Ectodermal cell (in vitro differentiated cells): ENCODE results near the gene SPATA16.

ENCODE experiments used
- H3K27ac ChIP-seq: 2 replicates; pipeline ENCODE4 v1.7.0; 2013; ENCODE audit warnings: mild to moderate bottlenecking, low read depth, low read length; ENCODE audit not compliant: insufficient read depth, poor library complexity, severe bottlenecking
- H3K27me3 ChIP-seq: 2 replicates; pipeline ENCODE4 v1.7.0; 2013; ENCODE audit warnings: mild to moderate bottlenecking, low read length; ENCODE audit not compliant: insufficient read depth, control insufficient read depth, poor library complexity, severe bottlenecking
- H3K36me3 ChIP-seq: one replicate; pipeline ENCODE4 v1.7.0; 2013; ENCODE audit warnings: low read length; ENCODE audit not compliant: control insufficient read depth, insufficient read depth
- H3K4me1 ChIP-seq: one replicate; pipeline ENCODE4 v1.7.0; 2013; ENCODE audit warnings: low read length; ENCODE audit not compliant: control insufficient read depth, insufficient read depth
- H3K4me3 ChIP-seq: 2 replicates; pipeline ENCODE4 v1.7.0; 2013; ENCODE audit warnings: low read depth, low read length, control low read depth; ENCODE audit not compliant: insufficient read depth
- H3K9me3 ChIP-seq: 2 replicates; pipeline ENCODE4 v1.7.0; 2013; ENCODE audit warnings: mild to moderate bottlenecking, low read length, moderate library complexity; ENCODE audit not compliant: control insufficient read depth
- WGBS, 2 experiments: methylation state at CpG; one replicate each; pipeline ENCODE4 v1.1.7; 2013; ENCODE audit warnings: missing lambda C conversion rate in 2 of 2; 5-methylcytosine and 5-hydroxymethylcytosine counted together

SPATA16 gene

DNA sequence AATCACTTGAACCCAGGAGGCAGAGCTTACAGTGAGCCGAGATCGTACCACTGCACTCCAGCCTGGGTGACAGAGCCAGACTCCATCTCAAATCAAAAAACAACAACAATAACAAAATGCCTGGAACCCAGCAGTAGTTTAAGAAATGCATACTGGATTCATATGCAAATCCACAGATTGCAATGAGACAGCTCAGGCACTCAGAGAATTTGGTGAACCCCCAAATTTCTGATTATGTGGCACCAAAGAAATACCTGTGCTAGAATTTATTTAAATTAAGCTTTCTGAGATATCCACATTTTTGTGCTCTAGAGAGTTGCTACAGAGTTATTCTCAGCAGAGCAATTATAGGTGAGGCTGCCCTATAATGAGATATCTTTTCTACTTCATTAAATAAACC is 29.7 kb downstream of the SPATA16 start:
- Histone ChIP-seq H3K9me3 (no peaks in the 10 kb centered on the region), H3K4me1 (peaks cover 3% of the 10 kb centered on the region), H3K36me3 (no peaks in the 10 kb centered on the region), H3K27ac (no peak overlapping the region), H3K27me3 (no peaks in the 10 kb centered on the region), H3K4me3 (no peak overlapping the region)
- WGBS, 2 experiments: 75 to 100% methylated on average over 2 of the region's 2 CpGs

DNA sequence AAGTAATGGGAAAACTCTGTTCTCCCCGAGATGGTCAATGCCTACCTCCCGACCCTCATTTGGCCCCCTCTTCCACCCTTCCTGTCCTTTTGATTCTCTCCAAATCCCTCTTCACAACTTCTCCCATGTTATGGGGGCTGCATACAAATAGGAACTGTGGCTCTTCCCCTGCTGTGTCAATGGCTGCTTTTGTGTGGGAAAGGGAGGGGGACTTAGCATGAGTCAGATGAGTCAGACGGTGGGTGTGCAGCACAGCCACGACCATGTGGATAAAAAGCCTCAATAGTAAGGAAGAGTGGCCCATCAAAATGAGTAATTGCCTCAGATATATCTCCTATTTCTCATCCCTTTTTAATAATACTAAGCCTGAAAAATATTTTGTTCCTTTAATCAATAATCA is 31.9 kb downstream of the SPATA16 start:
- Histone ChIP-seq H3K4me1 (peaks cover 3% of the 10 kb centered on the region), H3K27ac (no peak overlapping the region), H3K27me3 (no peaks in the 10 kb centered on the region), H3K4me3 (no peak overlapping the region), H3K36me3 (no peaks in the 10 kb centered on the region), H3K9me3 (no peaks in the 10 kb centered on the region)
- WGBS, 2 experiments: 40 to 51% methylated on average over 4 of the region's 4 CpGs

DNA sequence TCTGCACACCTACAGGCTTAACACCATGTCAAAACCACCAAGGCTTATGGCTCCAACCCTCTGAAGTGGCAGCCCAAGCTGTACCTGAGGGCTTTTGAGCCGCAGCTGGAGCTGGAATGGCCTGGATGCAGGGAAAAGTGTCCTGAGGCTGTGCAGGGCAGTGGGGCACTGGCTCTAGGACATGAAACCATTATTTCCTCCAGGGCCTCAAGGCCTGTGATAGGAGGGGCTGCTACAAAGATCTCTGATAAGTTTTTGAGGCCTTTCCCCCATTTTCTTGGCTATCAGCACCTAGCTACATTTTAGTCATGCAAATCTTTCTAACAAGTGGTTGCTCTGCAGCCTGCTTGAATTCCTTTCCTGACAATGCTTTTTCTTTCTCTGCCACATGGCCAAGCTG is 37.6 kb downstream of the SPATA16 start:
- WGBS, 2 experiments: 92 to 100% methylated on average over 1 of the region's 1 CpG
- Histone ChIP-seq H3K36me3 (no peaks in the 10 kb centered on the region), H3K4me3 (no peak overlapping the region), H3K27ac (no peak overlapping the region), H3K9me3 (no peaks in the 10 kb centered on the region), H3K27me3 (no peaks in the 10 kb centered on the region), H3K4me1 (no peaks in the 10 kb centered on the region)

DNA sequence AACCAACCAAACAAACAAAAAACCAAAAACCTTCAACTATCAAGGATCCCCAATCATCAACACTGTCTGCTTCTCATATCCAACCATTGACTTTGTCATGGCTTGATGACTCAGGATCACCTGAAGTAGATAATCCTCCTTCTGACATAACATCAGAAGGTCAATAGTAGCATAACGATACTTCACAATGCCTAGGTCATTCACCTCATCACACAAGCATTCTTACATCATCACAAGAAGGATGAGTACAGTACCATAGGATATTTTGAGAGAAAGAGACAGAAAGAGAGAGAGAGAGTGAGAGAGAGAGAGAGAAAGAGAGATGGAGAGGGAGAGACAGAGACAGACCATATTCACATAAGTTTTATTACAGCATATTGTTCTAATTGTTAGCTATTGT is 42.1 kb downstream of the SPATA16 start:
- no peak overlapping the region for H3K4me3 ChIP-seq
- WGBS, 2 experiments: 88 to 100% methylated on average over 1 of the region's 1 CpG
- no peaks in the 10 kb centered on the region for H3K36me3 ChIP-seq
- no peak overlapping the region for H3K27ac ChIP-seq
- no peaks in the 10 kb centered on the region for H3K4me1 ChIP-seq
- no peaks in the 10 kb centered on the region for H3K27me3 ChIP-seq
- no peaks in the 10 kb centered on the region for H3K9me3 ChIP-seq

DNA sequence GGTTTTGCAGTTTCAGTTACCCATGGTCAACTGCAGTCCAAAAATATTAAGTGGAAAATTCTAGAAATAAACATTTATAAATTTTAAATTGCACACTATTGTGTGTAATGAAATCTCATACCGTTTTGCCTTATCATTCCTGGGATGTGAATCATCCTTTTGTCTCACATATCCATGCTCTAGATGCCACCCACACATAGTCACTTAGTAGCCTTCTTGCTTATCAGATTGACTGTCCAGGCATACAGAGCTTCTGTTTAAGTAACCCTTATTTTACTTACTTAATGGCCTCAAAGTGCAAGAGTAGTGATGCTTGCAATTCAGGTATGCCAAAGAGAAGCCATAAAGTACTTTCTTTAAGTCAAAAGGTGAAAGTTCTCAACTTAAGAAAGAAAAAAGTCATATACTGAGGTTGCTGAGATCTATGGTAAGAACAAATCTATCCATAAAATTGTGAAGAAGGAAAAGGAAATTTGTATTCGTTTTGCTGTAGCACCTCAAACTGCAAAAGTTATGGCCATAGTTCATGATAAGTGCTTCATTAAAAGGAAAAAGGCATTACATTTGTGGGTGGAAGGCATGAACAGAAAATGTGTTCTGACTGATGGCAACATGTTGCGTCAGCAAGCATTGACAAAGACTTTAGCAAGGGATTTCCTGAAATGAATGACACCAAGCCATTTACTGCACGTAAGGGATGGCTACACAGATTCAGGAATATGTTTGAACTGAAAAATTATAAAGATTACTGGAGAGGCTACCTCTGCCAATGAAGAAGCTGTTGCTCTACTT is 43.8 kb downstream of the SPATA16 start:
- no peaks in the 10 kb centered on the region for H3K4me1 ChIP-seq
- H3K27me3 ChIP-seq: no peaks in the 10 kb centered on the region
- no peaks in the 10 kb centered on the region for H3K36me3 ChIP-seq
- WGBS, 2 experiments: 91 to 96% methylated on average over 4 of the region's 4 CpGs
- no peak overlapping the region for H3K4me3 ChIP-seq
- no peak overlapping the region for H3K27ac ChIP-seq
- no peaks in the 10 kb centered on the region for H3K9me3 ChIP-seq

DNA sequence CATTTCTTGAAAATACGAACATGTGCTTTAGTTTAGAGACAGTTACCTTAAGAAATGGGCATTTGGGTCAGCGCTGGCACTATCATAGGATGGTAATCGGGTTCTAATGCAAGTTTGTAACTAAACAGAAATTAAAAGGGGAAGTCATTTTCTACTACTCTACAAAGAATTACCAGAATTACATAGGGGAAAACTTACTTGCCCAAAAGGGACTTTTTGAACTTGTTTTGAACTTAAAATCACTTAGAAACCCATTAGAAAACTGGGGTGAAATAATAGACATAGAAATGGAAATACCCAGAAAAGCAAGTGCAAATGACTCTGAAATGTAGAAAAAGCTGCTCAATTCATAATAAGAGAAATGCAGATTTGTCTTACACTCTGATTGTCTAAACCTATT is 44.9 kb downstream of the SPATA16 start:
- H3K4me3 ChIP-seq: no peak overlapping the region
- H3K27ac ChIP-seq: no peak overlapping the region
- WGBS, 2 experiments: 96 to 98% methylated on average over 3 of the region's 3 CpGs
- H3K36me3 ChIP-seq: no peaks in the 10 kb centered on the region
- no peaks in the 10 kb centered on the region for H3K9me3 ChIP-seq
- no peaks in the 10 kb centered on the region for H3K27me3 ChIP-seq
- H3K4me1 ChIP-seq: no peaks in the 10 kb centered on the region

DNA sequence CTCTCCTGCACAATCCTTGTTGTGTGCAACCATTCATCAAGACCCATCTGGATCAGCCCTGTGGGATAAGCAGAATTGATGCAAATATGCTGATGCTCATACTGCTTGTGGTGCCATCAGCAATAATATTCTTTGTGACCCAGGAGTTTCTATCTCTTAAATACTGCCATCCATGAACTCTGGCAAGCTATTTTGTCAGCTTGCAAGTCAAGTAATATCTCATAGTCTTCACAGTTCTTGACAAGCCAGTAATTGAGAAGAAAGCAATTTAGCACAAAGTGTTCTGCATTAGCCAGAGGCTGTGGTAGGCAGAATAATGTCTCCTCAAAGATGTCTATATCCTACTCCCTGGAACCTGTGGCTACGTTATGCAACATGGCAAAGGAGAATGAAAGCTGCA is 49.0 kb downstream of the SPATA16 start:
- no peaks in the 10 kb centered on the region for H3K4me1 ChIP-seq
- H3K27ac ChIP-seq: no peak overlapping the region
- H3K4me3 ChIP-seq: no peak overlapping the region
- no peaks in the 10 kb centered on the region for H3K36me3 ChIP-seq
- no peaks in the 10 kb centered on the region for H3K27me3 ChIP-seq
- 82 to 100% methylated on average over 1 of the region's 1 CpG for WGBS, 2 experiments
- H3K9me3 ChIP-seq: no peaks in the 10 kb centered on the region

DNA sequence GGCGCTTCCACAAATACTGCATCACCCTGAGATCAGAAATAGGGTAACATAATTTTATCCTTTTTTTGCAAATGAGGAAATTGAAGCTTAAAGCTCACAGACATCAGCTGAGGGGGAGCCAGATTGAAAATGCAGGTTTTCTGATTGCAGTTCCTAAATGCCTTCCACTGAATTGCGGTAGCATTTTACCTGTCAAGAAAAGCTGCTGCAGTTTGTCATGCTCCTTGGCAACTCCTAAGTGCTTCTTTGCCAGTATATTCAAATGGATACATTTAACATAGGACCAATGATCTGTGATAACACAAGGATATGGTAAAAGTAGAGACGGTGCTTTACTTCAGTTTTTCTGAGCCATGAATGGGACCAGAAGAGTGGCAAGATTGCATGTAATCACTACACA is 50.5 kb downstream of the SPATA16 start:
- Histone ChIP-seq H3K36me3 (no peaks in the 10 kb centered on the region), H3K27ac (no peak overlapping the region), H3K9me3 (no peaks in the 10 kb centered on the region), H3K4me1 (no peaks in the 10 kb centered on the region), H3K27me3 (no peaks in the 10 kb centered on the region), H3K4me3 (no peak overlapping the region)
- 89 to 98% methylated on average over 2 to 3 of the region's 3 CpGs for WGBS, 2 experiments

DNA sequence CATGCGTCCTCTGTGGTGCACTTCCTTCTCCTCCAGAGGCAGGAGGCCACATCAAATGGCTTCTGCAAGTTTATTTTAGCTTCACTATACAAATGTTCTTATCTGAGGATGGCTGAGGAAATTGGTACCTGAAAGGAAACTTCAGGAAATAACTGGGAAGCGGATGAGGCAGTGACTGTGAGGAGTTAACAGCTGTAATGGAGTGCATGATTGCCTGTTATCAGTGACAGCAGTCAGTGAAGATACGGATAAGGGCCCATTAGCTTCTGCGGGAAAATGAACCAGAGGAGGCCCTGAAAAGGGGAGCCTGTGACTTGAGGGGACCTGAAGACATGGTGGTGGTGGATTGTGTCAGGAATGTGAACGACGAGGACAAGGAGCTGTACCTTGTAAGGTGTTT is 51.8 kb downstream of the SPATA16 start:
- H3K27me3 ChIP-seq: no peaks in the 10 kb centered on the region
- 95% methylated on average over 6 of the region's 6 CpGs for WGBS, 2 experiments
- no peak overlapping the region for H3K27ac ChIP-seq
- no peaks in the 10 kb centered on the region for H3K36me3 ChIP-seq
- no peaks in the 10 kb centered on the region for H3K9me3 ChIP-seq
- H3K4me3 ChIP-seq: no peak overlapping the region
- no peaks in the 10 kb centered on the region for H3K4me1 ChIP-seq

DNA sequence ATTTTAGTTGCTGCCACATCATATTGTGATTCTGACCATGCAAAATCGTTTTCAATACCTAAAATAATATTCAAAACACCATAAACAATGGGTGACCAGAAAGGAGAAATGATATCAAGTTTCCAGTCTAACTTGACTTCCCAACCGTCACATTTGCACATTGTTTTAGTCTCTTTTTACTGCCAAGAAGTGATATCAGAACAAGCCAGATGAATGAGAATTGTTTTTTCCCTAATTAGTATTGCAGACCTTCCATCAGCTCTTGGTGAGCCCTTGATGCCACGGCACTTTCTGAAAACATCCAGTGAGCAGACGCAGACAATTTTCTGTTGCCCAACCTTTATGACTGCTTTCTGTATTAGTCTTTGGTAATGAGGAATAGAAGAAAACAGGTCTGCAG is 62.5 kb downstream of the SPATA16 start:
- Histone ChIP-seq H3K27ac (no peak overlapping the region), H3K4me1 (no peaks in the 10 kb centered on the region), H3K4me3 (no peak overlapping the region), H3K9me3 (no peaks in the 10 kb centered on the region), H3K36me3 (no peaks in the 10 kb centered on the region), H3K27me3 (no peaks in the 10 kb centered on the region)
- 91 to 93% methylated on average over 4 of the region's 4 CpGs for WGBS, 2 experiments
